Tibial artery (tissue), 4 donors: ENCODE results near the gene PTPRG.
A peak's percentile ranks its signal among the peaks of the same experiment; 100 is the strongest.

ENCODE experiments used
- DNase-seq, 2 donors: peaks; one replicate each; pipeline ENCODE4 v3.0.0-alpha.2; 2019
- H3K27ac ChIP-seq, 2 donors: fragments of 200-600 bp; sonication (generic) in 1 of 2; 1 replicate in 1 of 2; 2 replicates in 1 of 2; pipeline ENCODE4 v1.5.1; 2018 to 2019; ENCODE audit warnings: mild to moderate bottlenecking in 1 of 2
- H3K27me3 ChIP-seq, 2 donors: fragments of 200-600 bp; sonication (generic) in 1 of 2; one replicate each; pipeline versions ENCODE4 v1.5.1 to v1.6.0; 2016 to 2019
- H3K36me3 ChIP-seq, 3 donors: fragments of 200-600 bp; sonication (generic) in 2 of 3; one replicate each; pipeline ENCODE4 v1.5.1; 2016 to 2019; ENCODE audit warnings: mild to moderate bottlenecking in 2 of 3
- H3K4me1 ChIP-seq, 4 donors: fragments of 200-600 bp; sonication (generic) in 2 of 4; 1 replicate in 3 of 4; 2 replicates in 1 of 4; pipeline ENCODE4 v1.5.1; 2016 to 2019
- H3K4me3 ChIP-seq, 2 donors: fragments of 200-600 bp; sonication (generic) in 1 of 2; 1 replicate in 1 of 2; 2 replicates in 1 of 2; pipeline ENCODE4 v1.5.1; 2018 to 2019; ENCODE audit warnings: mild to moderate bottlenecking in 2 of 2
- H3K9me3 ChIP-seq, 3 donors: fragments of 200-600 bp; sonication (generic) in 1 of 3; one replicate each; pipeline ENCODE4 v1.5.1; 2016 to 2019
- intact Hi-C: fragments of 100-400 bp; cut with DNase I; formaldehyde crosslinking; loops from one replicate; pipeline ENCODE4 v1.15.0; 2023; ENCODE audit warnings: low total_unique reads
- TF ChIP-seq, protein P1 (sequence below), 2 experiments: fragments of 200-600 bp in 1 of 2; fragments of 450-650 bp in 1 of 2; IDR thresholded peaks; one replicate each; pipeline ENCODE4 v1.5.1; 2017 to 2019; ENCODE audit warnings: antibody characterized with exemption in 2 of 2, mild to moderate bottlenecking in 1 of 2, moderate library complexity in 1 of 2

Gene PTPRG

DNA sequence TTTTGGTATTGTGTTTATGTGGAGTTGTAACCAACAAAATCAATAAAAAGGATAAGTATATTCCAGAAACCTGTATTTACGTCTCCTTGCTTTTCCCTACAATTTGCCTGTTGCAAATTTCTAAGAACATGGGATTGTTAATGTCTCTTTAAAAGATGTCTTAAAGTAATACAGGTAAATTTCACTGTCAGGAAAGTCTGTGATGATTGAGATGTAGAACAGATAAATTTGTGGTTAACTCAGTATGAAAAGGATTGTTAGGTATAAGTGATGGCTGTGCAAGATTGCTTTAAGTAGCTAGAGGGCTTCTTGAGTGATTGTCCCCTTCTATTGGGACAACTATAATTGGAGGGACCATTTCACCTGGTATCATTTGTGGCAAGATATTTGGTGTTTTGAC lies 6.8 kb downstream of the PTPRG start:
- Histone ChIP-seq H3K27ac (no peak overlapping the region), H3K4me1 (peaks cover 0 to 85% (median 50%) of the 10 kb centered on the region in 4 donors), H3K4me3 (no peak overlapping the region), H3K9me3 (no peaks in the 10 kb centered on the region), H3K36me3 (no peaks in the 10 kb centered on the region), H3K27me3 (no peaks in the 10 kb centered on the region)
- intact Hi-C loops = loop anchor here (10.0 kb wide), 3 partner anchors 277 to 387 kb away; no protein-coding TSS in a partner anchor
- DNase-seq = no peak
- TF ChIP-seq, protein P1, sequence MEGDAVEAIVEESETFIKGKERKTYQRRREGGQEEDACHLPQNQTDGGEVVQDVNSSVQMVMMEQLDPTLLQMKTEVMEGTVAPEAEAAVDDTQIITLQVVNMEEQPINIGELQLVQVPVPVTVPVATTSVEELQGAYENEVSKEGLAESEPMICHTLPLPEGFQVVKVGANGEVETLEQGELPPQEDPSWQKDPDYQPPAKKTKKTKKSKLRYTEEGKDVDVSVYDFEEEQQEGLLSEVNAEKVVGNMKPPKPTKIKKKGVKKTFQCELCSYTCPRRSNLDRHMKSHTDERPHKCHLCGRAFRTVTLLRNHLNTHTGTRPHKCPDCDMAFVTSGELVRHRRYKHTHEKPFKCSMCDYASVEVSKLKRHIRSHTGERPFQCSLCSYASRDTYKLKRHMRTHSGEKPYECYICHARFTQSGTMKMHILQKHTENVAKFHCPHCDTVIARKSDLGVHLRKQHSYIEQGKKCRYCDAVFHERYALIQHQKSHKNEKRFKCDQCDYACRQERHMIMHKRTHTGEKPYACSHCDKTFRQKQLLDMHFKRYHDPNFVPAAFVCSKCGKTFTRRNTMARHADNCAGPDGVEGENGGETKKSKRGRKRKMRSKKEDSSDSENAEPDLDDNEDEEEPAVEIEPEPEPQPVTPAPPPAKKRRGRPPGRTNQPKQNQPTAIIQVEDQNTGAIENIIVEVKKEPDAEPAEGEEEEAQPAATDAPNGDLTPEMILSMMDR (IDR thresholded peaks at IDR 0.05) = no peak

DNA sequence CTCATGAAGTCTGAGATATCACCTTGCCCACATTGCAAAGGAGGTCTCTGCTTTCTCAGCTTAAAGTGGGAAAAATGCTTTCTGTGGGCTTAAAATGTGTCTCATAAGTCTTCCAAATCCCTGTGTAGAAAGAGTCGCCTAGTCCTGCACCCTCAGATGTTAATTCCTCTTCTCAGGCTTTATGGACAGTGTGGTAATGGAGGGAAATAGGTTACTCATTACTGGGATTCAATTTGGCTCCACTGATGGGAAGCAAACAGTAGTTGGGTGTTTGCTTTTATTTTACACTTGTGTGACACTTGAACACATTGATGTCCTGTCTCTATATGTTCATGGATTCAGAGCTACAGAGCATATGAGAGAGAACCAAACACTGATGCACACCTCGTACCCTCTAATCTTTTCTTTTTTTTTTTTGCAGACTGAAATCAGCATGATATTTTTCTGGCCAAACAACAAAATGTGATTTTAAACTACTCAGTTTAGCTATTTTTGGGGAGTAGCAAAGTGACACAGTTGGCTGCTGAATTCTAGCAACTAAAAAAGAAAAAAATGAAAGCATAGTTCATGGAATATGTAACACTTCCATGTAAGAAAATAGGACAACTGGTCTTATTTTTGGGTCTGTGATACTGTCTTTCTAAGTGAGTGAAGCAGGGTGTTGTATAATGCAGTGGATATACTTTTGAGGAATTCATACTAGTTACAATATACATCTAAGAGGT lies 8.6 kb downstream of the PTPRG start:
- peak overlapping the region; percentile 21 to 45 for H3K27ac ChIP-seq
- H3K27me3 ChIP-seq = no peaks in the 10 kb centered on the region
- DNase-seq = no peak
- H3K4me3 ChIP-seq = no peak overlapping the region
- peaks cover 0 to 98% (median 48%) of the 10 kb centered on the region in 4 donors for H3K4me1 ChIP-seq
- TF ChIP-seq, protein P1 (IDR thresholded peaks at IDR 0.05) = no peak
- no peaks in the 10 kb centered on the region for H3K36me3 ChIP-seq
- no peaks in the 10 kb centered on the region for H3K9me3 ChIP-seq
- intact Hi-C loops = loop anchor here (10.0 kb wide), 3 partner anchors 275 to 385 kb away; no protein-coding TSS in a partner anchor

DNA sequence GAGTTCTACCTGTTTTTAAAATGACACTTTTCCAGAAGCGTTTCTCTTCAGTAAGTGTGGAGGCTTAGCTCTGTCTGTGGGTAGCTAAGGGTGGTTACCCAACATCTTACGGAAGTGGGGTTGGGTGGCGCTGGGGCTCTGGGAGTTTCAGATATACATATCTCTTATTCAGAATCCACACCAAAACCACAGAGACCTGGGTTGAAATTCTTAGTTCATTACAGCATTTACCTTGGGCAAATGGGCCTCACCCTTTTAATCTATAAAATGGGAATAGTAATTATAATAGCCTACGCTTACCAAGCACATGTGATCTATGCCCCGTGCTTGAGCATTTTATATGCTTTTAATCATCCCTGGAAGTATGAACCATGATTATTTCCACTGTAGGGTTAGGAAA lies 9.4 kb downstream of the PTPRG start:
- Histone ChIP-seq H3K9me3 (no peaks in the 10 kb centered on the region), H3K4me1 (peaks cover 0 to 98% (median 41%) of the 10 kb centered on the region in 4 donors), H3K27ac (peak overlapping the region; percentile 21 to 45), H3K4me3 (no peak overlapping the region), H3K27me3 (no peaks in the 10 kb centered on the region), H3K36me3 (no peaks in the 10 kb centered on the region)
- DNase-seq = no peak
- TF ChIP-seq, protein P1 (IDR thresholded peaks at IDR 0.05) = no peak
- intact Hi-C loops = no loop called here

DNA sequence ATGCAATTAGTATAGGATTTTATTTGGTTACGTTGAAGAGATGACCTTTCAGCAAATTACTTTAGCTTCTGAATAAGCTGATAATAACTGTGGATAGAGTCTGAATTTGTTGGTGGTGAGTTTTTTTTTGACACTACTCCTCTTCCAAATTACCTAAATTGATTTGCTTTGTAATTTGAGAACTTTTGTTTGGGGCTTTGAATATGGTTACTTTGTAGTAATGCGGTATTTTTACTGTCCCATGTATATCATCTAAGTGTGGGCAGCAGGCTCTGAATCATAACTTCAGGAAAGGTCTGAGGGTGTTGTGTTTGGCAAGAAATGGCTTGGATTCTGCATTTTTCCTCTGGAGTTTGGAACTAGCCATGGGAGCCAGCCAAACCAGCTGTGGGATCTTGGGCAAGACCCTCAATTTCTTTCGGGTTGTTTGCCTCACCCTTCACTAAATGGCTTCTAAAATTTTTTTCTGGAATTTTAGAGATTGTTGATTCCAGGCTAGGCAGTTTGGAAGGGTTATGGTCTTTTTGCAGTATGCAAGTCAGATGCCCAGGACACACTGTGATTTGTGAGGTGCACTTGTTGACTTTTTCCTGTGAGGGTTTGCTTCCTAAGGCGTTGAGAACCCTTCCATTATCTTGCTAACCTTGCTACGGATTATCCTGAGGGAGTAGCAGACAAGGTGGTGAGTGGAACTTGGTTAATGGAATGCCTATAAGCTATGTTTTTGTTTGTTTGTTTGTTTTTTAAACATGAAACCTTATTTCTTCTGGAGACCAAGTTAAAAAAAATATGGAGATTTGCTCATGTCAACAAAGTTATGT lies 10.4 kb downstream of the PTPRG start:
- Histone ChIP-seq H3K27me3 (no peaks in the 10 kb centered on the region), H3K9me3 (no peaks in the 10 kb centered on the region), H3K4me3 (no peak overlapping the region), H3K36me3 (no peaks in the 10 kb centered on the region), H3K27ac (peak overlapping the region; percentile 21 to 45), H3K4me1 (peaks cover 0 to 98% (median 41%) of the 10 kb centered on the region in 4 donors)
- TF ChIP-seq, protein P1 (IDR thresholded peaks at IDR 0.05) = no peak
- DNase-seq = peak; percentile 58 to 77
- intact Hi-C loops = no loop called here

DNA sequence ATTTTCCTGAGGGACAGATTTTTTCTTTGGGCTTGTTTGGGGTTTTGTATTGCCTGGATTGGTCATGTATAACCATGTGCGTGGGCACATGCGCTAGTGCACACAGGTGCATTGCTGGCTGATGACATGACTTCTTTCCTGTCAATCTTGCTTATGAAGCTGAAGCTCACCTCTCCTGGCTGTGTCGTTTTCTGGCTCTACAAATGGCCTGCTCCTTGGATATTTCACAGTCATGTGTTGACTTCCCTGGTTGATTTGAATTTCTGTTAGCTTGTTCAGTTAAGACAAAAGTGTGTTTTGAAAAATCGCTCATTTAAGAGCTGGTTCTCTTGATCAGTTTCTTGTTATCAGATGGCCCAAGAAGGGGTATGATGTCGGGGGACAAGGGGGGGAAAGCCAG lies 11.5 kb downstream of the PTPRG start:
- Histone ChIP-seq H3K27me3 (no peaks in the 10 kb centered on the region), H3K4me1 (peaks cover 0 to 98% (median 40%) of the 10 kb centered on the region in 4 donors), H3K4me3 (no peak overlapping the region), H3K27ac (peak overlapping the region; percentile 4 to 21), H3K36me3 (no peaks in the 10 kb centered on the region), H3K9me3 (no peaks in the 10 kb centered on the region)
- intact Hi-C loops = no loop called here
- TF ChIP-seq, protein P1 (IDR thresholded peaks at IDR 0.05) = no peak
- DNase-seq = no peak
